ENCODE measurements around the gene SLC27A5. TPM values are rescaled to one million over a fixed set of nuclear protein-coding genes. Genes with fewer than 3 reads are reported as not detected.

Gene SLC27A5
- total RNA-seq, 1 experiment from 2014 or later = 17.1 TPM

DNA sequence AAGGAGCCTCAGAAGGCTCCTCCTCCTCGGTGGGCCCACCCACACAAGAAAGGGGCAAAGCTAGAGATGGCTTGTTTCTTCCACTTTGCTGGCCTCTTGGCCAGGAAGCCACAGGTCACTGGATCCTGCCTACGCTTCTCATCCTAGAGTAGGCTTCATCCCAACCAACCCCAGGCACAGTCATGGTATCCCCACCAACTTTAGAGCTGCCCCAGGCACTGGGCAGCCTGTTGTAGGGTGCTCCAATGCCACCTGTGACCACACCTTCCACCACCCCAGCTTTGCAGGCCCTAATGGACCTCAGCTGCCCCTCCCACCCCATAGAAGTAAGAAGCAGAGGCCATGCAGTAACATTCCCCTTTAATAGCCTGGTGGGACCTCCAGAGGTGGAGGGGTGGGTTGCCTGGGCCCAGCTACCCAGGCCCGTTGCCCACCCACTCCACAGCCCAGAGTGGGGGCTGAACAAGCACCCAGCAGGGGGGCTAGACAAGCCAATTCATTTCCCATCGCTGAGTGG, 43.6 kb upstream of the SLC27A5 start:
- H3K23me2 ChIP-seq (ENCODE audit: insufficient read length, low read depth, low read length, poor library complexity, severe bottlenecking) = peaks cover 16% of the 10 kb centered on the region
- H3K4me2 ChIP-seq (ENCODE audit: insufficient read depth, insufficient read length, low read length) = peak overlapping the region; percentile 89
- H2BK20ac ChIP-seq (ENCODE audit: low read depth, low read length, poor library complexity, severe bottlenecking) = no peak overlapping the region
- H2BK120ac ChIP-seq (ENCODE audit: low read depth, low read length, poor library complexity, severe bottlenecking) = no peak overlapping the region
- no peak overlapping the region for H2BK15ac ChIP-seq (ENCODE audit: low read depth, low read length)
- H3K9me3 ChIP-seq (ENCODE audit: control insufficient read depth, low read depth, low read length) = no peaks in the 10 kb centered on the region
- H2AK5ac ChIP-seq (ENCODE audit: insufficient read length, low read length) = no peak overlapping the region
- H3K4ac ChIP-seq (ENCODE audit: low read depth, low read length) = no peak overlapping the region
- peaks cover 26 to 45% of the 10 kb centered on the region in 2 experiments for H3K4me1 Mint-ChIP-seq
- H4K91ac ChIP-seq (ENCODE audit: insufficient read length, low read depth, low read length) = no peak overlapping the region
- peak overlapping the region; percentile 8 for H3K18ac ChIP-seq (ENCODE audit: insufficient read length, low read depth, low read length)
- no peak overlapping the region for H3K56ac ChIP-seq (ENCODE audit: insufficient read length, low read depth, low read length)
- H3K79me2 ChIP-seq (ENCODE audit: insufficient read depth, low read length) = peaks cover 8% of the 10 kb centered on the region; the same call in 1 of the 2 replicates
- H3K9ac ChIP-seq (ENCODE audit: extremely low read depth, insufficient read length, low read length) = peak overlapping the region; percentile 48
- H3K36me3 Mint-ChIP-seq (ENCODE audit: insufficient read depth in 1 of 3, low read depth in 3 of 3) = peaks cover 27 to 63% (median 47%) of the 10 kb centered on the region in 3 experiments; a peak in 6 of 7 replicates
- H4K8ac ChIP-seq (replicated peaks; ENCODE audit: insufficient read length, low read depth, low read length) = no peak overlapping the region
- TF ChIP-seq, protein P1, sequence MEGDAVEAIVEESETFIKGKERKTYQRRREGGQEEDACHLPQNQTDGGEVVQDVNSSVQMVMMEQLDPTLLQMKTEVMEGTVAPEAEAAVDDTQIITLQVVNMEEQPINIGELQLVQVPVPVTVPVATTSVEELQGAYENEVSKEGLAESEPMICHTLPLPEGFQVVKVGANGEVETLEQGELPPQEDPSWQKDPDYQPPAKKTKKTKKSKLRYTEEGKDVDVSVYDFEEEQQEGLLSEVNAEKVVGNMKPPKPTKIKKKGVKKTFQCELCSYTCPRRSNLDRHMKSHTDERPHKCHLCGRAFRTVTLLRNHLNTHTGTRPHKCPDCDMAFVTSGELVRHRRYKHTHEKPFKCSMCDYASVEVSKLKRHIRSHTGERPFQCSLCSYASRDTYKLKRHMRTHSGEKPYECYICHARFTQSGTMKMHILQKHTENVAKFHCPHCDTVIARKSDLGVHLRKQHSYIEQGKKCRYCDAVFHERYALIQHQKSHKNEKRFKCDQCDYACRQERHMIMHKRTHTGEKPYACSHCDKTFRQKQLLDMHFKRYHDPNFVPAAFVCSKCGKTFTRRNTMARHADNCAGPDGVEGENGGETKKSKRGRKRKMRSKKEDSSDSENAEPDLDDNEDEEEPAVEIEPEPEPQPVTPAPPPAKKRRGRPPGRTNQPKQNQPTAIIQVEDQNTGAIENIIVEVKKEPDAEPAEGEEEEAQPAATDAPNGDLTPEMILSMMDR (conservative IDR thresholded peaks at IDR 0.05) = no peak
- no peak for DNase-seq
- H2BK12ac ChIP-seq (ENCODE audit: insufficient read length, low read depth, low read length) = no peak overlapping the region
- no peaks in the 10 kb centered on the region for H4K20me1 ChIP-seq (ENCODE audit: control insufficient read depth, insufficient read depth, insufficient read length)
- no peaks in the 10 kb centered on the region for H3K27me3 ChIP-seq (ENCODE audit: insufficient read depth, low read length)
- no peaks in the 10 kb centered on the region for H3K4me1 ChIP-seq (ENCODE audit: insufficient read depth, low read length)
- no peak overlapping the region for H3K14ac ChIP-seq (ENCODE audit: insufficient read depth, low read length)
- H2AFZ ChIP-seq (ENCODE audit: low read length) = no peak overlapping the region
- no peak overlapping the region for H3K23ac ChIP-seq (ENCODE audit: insufficient read length, low read depth, low read length)
- no peak overlapping the region for H2BK5ac ChIP-seq (ENCODE audit: insufficient read length, low read length)
- H3K27me3 Mint-ChIP-seq (ENCODE audit: low read depth) = peaks cover 1% of the 10 kb centered on the region; the same call in 1 of the 2 replicates
- peak overlapping the region; percentile 92 to 99 (median 98); a peak in 6 of 7 replicates for H3K27ac Mint-ChIP-seq
- no peaks in the 10 kb centered on the region for H3K79me1 ChIP-seq (ENCODE audit: insufficient read depth, low read depth, low read length, poor library complexity, severe bottlenecking)
- no peaks in the 10 kb centered on the region; a peak in 2 of 5 replicates for H3K9me3 Mint-ChIP-seq
- WGBS (ENCODE audit: extremely low coverage, insufficient read length, low lambda C conversion rate) = no CpG with 5 or more reads among the region's 4 CpGs
- H4K5ac ChIP-seq (ENCODE audit: insufficient read length, low read depth, low read length) = no peak overlapping the region
- peak overlapping the region; percentile 96 to 99 for H3K4me3 Mint-ChIP-seq
- no peak overlapping the region for H3K27ac ChIP-seq (ENCODE audit: insufficient read length, low read depth, low read length)
- H3T11ph ChIP-seq (ENCODE audit: low read length) = no peak overlapping the region
